Limb (tissue), 2 donors: ENCODE results near the gene GPSM1.
"Not testable (repeated sequence)": the region's sequence is repeated elsewhere in the genome, so short reads cannot be mapped to it uniquely, and the experiment has no call there.

Source experiments
- DNase-seq, 2 donors: peaks; one replicate each; pipeline ENCODE4 v3.0.0-alpha.2; 2016; ENCODE audit errors: extremely low spot score in 2 of 2

GPSM1 gene

GRCh38 chr9:136344544-136345280 lies 17.4 kb downstream of the GPSM1 start:
- no peak for DNase-seq

- no peak for DNase-seq
Measured at GRCh38 chr9:136345281-136346156, 18.2 kb downstream of the GPSM1 start.

DNA sequence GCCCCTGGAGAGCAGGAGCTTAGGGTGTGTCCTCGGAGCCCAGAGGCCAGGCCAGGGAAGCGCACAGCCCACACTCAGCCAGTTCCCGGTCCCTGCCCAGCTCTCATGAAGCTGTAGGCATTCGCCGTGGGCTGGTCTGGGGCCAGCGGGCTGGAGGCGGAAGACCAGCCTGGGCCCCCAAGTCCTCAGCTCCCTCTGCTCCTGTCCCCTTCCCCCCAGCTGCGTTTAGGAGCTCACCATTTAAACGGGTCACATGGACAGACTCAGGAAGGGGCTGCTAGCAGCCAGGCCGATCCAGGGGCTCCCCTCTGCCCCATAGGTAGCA lies 18.8 kb downstream of the GPSM1 start:
- DNase-seq: no peak

DNA sequence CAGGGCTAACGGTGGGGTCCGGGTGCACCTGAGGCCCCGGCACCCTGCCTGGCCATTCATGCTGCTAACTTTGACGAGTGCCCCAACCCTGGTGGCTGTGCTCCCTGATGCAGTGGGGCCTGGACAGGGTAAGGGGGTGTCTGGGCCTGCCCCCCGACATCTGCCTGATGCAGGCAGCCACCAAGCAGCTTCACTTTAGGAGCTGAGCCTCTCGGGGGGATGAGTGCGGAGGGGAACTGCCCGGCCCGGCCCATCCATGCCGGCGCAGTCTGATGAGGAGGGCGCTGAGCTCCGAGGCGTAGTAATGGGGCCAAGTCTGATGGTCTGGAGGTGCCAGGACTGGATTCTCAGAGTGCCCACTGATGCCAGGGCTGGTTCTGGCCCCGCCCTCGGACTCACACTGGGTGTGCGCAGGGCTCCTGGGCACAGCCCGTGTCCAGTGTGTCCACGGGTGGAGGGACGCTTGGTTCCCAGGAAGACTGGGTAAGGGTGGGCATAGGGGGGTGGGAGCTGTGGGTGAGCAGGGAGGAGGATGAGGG lies 19.7 kb downstream of the GPSM1 start:
- no peak for DNase-seq

- no peak for DNase-seq
Measured at GRCh38 chr9:136347472-136348256, 20.3 kb downstream of the GPSM1 start.

GRCh38 chr9:136348691-136349090 lies 21.4 kb downstream of the GPSM1 start:
- DNase-seq: no peak

- DNase-seq: no peak
Measured at GRCh38 chr9:136349546-136349945, 22.2 kb downstream of the GPSM1 start.

DNA sequence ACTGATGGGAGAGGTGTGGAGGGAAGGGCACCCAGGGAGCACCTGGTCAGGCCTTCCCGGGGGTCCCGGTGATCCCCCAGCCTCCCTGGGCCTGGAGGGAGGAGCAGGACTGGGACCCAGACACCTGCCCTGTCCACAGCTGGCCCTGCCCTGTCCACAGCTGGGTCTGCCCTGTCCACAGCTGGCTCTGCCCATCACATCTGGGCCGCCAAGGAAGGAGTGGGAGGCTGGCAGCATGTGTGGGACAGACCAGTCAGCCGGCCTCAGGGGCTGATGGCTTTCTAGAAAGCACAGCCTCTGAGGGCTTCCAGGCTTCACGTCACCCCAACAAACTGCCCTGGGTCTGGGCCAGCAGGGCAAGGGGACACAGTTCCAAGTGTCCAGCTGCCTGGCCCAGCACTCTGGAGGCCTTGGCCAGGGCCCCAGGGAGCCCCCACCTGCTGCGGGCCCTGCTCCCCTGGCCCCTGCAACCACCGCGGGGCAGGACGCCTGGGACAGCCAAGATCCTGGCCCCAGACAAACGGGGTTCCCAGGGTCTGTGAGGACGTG lies 24.0 kb downstream of the GPSM1 start:
- no peak for DNase-seq

DNA sequence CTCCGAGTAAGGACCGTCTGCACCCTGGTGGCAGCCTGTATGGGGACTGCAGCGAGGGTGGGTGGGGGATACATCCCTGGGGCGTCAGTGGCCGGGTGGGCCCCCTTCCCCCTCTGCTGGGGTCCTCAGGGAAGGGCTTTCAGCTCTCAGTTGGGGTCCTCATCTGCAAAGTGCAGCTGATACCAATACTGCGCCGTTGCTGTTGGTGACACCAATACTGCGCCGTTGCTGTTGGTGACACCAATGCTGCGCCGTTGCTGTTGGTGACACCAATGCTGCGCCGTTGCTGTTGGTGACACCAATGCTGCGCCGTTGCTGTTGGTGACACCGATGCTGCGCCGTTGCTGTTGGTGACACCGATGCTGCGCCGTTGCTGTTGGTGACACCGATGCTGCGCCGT lies 24.5 kb downstream of the GPSM1 start:
- DNase-seq: not testable (repeated sequence)

DNA sequence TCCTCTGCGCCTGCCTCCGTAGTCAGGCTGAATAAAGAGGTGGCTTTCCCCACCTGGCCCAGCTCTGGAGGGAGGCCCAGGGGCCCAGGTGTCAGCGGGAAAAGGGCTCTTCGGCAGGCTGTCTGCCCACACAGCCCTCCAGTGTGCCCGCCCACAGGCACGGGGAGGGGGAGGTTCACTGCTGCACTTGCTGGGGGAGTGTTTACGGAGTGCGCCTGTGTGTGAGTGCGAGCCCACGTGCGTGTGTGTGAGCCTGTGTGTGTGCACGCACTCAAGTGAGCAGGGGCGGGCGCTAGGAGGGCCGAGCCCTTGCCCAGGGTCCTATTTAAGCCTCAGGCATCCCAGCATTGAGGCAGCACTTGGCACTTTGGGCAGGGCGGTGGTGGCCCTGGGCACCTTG lies 25.3 kb downstream of the GPSM1 start:
- DNase-seq: no peak

DNA sequence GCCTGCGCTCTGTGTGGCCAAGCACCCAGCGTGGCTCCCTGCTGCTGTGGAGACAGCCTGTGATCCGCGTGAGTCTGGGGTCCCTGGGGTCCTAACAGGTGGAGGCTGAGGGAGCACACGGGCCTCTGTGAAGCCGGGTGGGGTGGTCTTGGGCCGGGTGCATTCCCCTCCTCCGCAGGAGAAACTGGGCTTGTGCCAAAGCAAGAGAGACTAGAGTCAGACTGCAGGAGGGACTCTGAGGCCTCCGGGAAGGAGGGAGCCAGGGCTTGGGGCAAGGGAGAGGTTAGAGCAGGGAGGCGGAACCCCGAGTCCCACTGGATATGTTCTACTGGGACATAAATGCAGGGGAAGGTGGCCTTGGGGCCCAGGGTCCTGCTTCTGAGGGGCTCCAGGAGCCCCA lies 25.7 kb downstream of the GPSM1 start:
- DNase-seq: no peak

DNA sequence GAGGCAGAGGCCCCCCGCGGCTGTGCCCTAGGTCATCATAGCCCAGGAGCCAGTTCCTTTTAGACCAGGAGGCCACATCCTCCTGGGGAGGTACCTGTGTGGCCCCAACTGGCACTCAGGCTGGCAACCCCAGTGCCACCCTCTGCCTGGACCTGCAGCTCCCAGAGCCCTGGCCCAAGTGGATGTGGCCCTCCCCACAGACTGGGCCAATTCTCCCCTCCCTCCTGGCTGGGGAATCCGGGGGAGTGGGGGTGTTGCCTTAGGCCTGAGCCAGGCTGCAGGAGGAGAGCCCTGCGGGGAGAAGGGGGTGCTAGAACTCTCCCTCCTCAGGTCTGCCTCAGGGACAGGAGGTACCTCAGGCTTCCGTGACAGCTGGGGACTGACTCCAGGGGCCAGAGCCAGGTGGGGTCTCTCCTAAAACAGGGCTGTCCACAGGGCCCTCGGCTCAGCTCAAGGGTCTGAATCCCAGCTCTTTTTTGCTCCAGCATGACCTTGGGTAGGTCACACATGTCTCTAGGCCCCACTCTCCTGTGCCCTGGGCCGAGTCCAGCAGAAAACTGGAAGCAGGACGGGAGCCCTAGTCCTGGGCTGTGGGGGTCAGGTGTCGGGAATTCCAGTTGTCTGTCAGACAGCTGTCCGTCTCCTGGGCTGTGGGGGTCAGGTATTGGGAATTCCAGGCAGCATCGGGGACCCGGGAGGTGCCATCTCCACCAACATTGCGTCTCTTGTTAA lies 26.6 kb downstream of the GPSM1 start:
- DNase-seq: no peak

GRCh38 chr9:136354592-136355085 lies 27.3 kb downstream of the GPSM1 start:
- DNase-seq: no peak

- DNase-seq: no peak
Measured at GRCh38 chr9:136355616-136356557, 28.5 kb downstream of the GPSM1 start.

- DNase-seq: no peak
Measured at GRCh38 chr9:136357202-136357725, 29.9 kb downstream of the GPSM1 start.

- DNase-seq: no peak
Measured at GRCh38 chr9:136358016-136358415, 30.7 kb downstream of the GPSM1 start.

DNA sequence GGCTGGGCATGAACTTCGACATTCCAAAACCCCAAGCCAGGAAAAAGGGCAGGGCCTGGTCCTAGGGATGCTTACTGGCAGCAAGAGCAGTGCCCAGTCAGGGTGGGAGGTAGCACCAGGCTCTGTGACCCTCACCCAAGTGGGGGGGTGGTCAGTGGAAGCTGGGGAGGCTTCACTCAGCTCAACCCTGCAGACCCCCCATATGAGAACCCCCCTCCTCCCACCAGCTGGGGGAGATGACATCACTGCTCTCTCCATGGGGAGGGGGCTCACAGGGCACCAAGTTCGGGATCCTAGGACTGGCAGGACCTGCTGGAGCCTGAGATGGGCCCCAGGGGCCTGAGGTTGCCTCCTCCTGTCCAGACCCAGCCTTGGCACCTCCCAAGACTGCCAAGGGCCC lies 31.5 kb downstream of the GPSM1 start:
- DNase-seq: no peak

DNA sequence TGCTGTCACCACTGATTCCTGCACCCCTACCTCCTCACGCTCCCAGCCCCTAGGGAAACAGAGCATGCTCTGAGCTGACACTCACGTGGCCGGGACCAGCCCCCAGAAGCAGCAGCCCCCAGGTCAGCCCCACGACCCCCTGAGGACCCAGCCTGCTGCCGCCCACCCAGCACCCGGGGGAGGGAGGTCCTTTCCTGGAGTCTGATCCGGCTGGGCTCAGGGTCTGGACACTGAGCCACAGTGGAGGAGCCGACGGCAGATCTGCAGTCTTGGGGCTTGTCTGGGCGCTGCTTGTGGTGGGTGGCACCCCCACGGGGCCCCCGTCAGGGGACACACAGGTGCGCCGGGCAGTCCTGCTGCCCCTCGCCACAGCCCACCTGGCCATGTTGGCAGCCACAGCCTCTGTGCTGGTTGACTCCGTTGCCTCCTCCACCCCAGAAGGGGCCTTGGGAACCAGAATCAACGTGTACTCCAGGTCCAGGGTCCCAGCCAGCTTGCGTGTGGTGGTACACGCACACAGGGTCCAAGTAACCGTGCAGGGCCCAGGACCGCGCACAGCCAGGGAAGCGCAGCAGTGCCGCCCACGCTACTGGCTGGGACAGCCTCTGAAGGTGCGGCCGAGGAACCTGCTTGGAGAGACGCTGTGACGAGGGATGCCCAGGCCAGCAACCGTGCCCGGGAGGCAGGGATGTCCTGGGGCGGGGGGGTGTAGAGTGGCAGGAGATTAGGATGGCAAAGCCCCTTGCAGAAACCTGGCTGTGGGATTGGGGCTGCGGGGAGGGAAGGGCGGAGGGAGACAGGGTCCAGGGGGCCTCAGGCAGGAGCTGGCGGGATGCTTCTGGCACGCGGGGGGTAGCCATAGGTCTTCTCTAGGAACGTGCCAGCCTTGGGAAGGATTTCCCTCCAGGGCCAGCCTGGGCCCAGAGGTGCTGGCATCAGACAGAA lies 32.7 kb downstream of the GPSM1 start:
- DNase-seq: no peak
